NCI-H82 treated with DMSO at 0.1 percent for 48 hours (cell line): ENCODE measurements around the gene GALNT9.
"Not testable (repeated sequence)": the region's sequence is repeated elsewhere in the genome, so short reads cannot be mapped to it uniquely, and the experiment has no call there.

ENCODE experiments used
- DNase-seq: peaks from one replicate; lab custom pipeline; 2025; ENCODE audit not compliant: unreplicated experiment; lab: John Stamatoyannopoulos, UW

Gene GALNT9

DNA sequence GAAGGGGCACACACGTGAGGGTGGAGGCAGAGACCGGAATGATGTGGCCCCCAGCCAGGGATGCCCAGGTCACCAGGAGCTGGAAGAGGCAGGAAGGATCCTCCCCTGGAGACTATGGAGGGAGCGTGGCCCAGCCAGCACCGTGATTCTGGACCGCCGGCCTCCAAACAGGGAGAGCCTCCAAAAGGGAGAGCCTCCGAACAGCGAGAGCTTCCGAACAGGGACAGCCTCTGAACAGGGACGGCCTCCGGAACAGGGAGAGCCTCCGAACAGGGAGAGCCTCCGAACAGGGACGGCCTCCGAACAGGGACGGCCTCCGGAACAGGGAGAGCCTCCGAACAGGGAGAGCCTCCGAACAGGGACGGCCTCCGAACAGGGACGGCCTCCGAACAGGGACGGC lies 33.8 kb downstream of the GALNT9 start:
- DNase-seq: not testable (repeated sequence)

DNA sequence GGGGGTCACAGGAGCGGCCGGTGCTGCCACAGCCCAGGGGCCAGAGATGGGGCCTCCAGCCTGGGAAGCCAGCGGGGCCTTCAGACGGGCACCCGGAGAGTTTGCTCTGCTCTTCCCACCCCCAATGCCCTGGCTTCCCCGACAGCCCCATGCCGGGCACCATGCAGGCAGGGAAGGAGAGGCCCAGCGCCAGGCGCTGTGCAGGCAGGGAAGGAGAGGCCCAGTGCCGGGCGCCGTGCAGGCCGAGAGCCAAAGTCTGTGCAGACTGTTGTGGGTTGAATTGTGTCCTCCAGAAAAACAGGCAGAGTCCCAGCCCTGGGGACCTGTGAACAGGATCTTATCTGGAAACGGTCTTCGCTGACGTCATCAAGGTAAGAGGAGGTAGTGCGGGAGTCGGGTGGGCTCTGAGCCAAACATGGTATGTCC lies 34.3 kb downstream of the GALNT9 start:
- no peak for DNase-seq

DNA sequence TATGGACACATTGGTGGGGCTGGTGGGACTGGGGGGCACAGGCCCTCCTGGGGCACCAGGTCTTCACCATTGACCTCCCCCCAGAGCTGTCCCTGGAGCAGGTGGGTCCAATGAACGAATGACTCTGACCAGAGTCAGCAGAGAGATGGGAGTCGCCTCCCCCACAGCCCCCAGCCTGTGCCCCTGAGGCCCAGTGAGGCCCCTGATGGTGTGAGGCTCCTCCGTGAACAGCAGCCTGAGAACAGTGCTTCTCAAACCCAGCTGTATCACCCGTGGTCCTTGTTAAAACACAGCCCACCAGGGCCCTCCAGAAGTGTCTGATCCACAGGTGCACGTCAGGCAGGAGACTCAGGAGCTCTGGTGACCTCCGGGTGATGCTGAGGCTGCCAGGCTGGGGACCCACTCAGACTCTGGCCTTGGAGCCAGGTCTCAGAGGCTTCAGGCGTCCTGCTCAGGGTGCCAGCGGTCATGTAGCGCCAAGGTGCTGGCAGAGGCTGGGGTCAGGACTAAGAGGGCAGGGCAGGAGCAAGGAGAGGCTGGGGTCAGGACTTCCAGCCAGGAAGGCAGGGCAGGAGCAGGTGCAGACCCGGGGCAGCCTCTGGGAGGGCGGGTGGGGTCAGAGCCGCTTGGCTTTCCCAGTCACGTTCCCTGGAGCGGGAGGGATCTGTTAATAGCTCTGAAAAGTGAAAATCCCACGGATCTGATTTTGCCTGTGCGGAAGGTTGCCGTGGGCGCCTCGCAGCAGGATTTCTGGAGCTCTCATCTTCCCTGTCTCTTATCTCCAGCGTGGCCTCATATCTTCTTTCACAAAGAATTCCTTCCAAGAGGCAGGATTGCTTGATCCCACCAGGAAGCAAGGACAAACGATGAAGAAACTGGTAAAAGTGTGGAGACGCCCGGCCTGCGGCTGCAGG lies 35.0 kb downstream of the GALNT9 start:
- no peak for DNase-seq

DNA sequence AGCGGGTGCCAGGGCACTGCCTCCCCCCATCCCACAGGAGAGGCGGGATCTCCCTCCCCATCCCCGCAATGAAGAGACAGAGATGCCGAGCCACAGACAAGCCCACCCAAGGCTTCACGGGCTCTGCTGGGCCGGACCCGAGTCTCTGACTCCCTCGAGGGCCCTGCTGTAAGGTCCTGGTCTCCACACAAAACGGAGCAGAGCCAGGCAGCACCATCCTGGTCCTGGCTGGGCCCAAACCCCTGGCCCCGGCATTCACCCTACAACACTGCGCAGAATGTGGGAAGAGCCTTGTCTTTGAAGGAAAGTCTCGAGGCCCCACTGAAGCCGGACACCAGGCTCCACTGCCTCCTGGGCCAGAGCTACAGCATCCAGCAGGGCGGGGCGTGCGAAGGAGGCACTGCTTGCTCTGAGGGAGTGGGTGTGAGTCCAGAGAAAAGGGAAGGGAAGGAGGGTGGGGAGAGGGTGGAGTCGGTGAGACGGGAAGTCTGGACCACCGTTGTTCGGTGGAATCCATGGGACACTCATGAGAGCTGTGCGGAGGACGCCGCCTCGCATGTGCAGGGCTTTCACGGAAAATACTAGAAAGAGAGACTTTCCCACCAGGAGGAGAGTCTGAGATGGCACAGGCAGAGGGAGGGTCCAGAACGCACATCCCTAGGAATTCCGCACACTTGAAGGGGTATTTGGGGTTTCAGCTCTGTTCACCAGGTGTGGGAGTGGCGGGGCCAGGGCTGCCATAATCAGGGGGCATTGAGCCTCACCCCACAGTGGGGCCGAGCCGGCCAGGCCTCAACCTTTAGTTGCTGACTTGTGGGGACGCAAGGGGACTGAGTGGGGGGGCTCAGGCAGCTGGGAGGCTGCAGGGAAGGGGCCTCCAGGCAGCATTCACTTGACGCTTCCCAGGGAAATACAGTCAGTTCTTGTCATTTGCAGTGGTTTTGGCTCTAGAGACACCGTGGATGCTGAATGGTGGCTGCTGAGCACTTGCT lies 36.8 kb downstream of the GALNT9 start:
- no peak for DNase-seq

DNA sequence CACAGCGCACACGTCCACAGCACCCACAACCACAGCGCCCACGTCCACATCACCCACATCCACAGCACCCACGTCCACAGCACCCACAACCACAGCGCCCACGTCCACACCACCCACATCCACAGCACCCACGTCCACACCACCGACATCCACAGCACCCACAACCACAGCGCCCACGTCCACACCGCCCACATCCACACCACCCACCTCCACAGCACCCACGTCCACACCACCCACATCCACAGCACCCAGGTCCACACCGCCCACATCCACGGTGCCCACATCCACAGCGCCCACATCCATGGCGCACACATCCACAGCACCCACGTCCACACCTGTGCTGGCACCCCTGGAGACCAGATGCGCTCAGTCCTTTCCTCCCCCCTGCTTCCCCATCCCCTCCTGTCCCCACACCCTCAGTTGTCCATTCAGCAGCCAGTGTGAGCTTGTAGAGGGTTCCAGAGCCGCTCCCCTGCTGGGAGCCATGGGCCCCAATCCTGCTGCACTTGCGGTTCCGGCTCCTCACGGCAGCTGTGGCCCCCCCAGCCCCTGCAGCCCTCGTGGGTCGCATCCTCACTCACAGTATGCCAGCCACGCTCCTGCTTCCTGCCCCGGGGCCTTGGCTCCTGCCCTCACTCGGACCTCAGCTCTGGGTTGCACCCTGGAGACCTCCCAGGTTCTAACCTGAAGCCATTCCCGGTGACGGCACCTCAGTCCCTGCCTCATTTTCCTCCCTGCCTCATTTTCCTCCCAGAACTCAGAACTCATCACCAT lies 37.8 kb downstream of the GALNT9 start:
- DNase-seq: no peak

DNA sequence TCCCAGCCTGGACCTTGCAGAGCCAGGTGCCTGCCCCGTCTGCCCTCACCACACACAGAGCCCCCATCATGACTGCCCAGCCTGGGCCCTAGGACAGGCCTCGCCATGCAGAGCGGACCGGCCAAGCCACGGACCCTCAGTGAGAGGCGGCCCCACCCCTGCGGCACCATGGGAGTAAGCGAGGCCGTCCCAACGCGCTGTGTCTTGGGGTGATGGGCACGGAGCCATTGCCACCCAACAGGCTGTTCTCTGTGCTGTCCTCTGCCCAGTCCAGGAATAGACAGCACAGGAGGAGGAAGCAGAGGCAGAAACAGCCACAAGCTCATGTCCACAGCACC lies 39.2 kb downstream of the GALNT9 start:
- DNase-seq: no peak

DNA sequence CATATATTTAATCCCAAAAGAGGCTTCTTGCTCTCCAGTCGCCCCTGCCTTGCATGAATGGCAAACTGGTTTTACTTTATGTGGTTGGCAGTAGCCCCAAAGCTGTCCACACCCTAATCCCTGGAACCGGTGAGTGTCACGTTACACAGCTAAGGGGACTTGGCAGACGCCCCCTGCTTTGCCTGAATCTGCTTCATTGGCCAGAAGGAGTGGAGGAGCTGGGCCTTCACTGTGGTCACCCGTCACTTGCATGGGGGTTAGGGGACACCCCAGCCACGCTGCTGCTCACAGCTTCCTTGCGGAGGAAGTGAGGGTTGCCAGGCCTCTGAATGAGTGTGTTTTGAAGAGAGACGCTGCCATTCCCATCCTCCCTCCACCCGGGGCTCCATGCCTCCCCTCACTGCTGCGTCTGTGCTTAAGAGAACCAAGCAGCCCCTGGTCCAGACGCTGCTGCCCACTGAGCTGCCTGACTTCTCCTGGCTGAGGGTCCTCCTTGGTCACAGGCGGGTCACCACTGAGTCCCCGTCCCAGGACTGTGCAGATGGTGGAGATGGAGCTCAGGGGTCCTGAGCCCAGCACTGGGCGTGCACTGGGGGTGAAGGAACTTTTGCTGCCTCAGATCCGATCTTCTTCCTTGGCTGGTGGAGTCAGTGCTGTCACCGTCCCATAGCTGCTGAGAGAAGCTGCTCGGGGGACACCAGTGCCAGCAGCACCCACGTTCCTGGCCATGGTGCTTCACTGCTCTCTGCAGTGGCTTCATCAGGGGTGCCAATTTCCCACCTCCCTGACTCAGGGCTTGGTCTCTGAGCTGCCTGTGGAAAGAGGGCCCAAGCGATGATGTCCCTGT lies 39.8 kb downstream of the GALNT9 start:
- no peak for DNase-seq

DNA sequence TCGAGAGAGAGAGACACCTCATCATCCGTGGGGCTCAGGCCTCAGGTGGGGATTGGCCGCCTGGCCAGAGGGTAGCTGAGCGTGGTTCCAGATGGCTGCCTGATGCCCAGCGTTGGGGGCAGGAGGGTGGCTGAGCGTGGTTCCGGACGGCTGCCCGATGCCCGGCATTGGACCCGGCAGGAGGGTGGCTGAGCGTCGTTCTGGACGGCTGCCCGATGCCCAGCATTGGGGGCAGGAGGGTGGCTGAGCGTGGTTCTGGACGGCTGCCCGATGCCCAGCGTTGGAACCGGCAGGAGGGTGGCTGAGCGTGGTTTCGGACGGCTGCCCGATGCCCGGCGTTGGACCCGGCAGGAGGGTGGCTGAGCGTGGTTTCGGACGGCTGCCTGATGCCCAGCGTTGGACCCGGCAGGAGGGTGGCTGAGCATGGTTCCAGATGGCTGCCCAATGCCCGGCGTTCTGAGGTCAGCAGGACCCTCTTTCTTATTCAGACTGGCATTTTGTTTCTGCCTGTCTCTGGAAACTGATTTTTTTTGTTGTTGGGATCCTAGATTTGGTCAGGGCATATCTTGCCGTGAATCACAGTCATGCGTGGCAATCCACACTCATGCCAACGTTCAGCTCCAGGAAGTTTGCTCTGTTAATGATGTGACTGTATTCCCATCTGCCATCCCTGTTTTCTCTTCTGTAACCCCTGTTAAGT lies 40.7 kb downstream of the GALNT9 start:
- DNase-seq: no peak

DNA sequence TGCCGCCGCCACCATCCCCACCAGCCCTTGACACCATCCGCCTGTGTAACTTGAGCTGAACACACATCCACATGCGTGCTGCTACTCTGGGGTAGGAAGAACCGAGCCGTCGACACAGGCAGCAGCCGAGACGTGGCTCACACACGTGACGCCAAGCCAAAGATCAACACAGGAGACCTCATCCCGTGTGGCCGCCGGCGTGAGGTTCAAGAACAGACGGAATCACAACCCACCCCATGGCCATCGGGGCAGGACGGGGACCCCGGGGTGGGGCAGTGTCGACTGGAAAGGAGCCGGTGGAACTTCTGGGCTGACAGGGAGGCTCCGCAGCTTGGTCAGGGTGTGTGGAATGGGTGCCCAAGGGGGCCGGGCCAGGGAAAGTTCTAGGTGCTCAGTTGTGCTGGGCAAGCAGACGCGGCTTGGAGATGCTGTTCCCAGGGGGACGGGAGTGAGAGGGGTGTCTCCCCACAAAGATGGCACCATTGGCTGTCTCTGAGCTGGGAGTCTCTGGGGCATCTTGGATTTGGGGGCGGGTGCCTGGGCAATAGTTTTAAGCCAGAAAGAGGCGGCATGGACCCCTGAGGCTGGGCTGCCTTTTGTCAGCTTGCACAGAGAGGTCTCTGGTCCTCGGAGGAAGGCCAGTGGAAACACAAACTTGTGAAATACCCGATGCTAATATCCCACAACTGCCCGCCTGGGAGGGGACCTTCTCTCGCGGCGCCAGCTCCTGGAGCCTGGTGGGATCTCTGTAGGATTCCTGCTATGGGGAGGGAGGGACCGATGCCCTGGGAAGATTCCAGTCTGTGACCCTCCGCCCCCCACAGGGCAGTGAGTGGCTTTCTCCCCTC lies 41.8 kb downstream of the GALNT9 start:
- no peak for DNase-seq

DNA sequence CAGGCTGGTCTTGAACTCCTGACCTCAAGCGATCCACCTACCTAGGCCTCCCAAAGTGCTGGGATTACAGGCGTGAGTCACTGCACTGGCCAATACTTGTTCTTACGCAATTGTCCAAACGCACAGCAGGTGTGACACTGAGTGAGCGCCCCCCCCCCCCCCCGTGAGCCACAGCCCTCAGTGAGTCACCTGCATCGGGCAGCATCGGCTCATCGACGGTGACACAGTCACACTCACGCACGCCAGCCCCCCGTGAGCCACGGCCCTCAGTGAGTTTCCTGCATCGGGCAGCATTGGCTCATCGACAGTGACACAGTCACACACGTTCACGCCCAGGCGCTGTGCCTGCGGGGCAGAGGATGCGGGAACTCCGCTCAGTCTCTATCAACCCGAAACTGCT lies 42.5 kb downstream of the GALNT9 start:
- DNase-seq: no peak

DNA sequence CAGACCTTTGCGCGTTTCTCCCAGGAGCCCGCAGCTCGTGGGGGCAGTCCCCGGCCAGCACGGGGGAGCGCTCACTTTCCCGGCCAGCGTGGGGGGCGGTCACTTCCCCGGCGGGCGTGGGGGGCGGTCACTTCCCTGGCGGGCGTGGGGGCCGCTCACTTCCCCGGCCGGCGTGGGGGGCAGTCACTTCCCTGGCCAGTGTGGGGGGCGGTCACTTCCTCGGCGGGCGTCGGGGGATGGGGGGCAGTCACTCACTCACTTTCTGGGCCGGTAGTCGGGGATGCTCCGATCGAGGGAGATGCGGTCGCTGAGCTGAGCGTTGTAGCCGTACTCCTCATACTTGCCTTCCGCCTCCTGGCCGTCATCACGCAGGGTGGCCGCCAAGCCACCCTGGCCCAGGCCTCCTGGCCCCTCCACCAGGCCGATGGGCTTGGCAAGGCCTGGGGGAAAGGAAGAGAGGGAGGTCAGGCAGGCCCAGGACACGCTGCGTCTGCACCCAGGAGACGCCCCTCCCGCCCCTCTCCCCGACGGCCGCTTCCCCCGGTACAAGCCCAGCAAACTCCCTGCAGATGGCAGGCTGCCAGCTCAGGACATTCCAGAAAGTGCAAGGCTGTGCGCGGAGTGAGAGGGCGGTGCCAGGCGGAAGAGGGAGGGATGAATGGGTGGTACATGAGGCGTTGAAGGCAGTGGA lies 43.3 kb downstream of the GALNT9 start:
- DNase-seq: no peak

DNA sequence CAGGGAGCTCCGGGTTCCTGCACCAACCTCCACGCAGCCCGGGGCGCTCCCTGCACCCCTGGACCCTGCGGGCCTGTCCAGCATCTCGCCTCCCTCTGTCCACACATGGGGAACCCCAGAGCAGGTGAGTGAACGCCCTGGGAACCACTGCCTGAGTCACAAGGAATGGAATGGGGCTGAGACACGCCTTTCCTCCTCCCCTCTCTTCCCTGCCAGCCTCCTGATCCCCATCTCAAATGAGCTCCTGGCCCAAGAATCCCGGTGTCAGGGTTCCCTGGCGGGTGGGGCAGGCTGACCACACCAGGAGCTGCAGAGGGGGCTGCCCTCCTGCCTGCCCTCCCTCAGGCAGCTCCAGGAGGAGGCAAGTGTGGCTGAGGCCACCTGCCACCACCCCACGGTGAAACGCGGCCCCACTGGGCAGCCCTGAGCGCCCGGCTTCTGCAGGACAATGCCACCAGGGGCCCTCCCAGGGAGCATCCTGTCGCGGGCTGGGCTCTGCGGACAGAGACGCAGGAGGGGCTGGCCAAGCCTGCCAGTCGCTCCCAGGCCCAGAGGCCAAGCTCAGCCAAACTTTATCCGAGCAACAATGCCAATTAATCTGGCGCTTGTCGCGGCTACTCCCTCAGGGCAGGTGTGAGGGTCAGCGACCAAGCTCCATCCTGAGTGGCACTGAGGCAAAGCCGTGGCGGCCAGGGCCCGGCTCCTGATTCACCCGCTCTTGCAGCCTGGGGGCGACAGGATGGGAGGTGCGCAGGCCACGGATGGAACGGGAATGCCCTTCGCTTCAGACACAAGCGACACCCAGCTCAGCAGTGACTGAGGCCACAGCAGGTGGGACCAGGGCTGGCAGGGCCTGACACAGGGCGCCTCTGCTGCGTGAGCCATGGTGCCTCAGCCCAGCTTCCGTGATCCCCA lies 44.3 kb downstream of the GALNT9 start:
- no peak for DNase-seq

DNA sequence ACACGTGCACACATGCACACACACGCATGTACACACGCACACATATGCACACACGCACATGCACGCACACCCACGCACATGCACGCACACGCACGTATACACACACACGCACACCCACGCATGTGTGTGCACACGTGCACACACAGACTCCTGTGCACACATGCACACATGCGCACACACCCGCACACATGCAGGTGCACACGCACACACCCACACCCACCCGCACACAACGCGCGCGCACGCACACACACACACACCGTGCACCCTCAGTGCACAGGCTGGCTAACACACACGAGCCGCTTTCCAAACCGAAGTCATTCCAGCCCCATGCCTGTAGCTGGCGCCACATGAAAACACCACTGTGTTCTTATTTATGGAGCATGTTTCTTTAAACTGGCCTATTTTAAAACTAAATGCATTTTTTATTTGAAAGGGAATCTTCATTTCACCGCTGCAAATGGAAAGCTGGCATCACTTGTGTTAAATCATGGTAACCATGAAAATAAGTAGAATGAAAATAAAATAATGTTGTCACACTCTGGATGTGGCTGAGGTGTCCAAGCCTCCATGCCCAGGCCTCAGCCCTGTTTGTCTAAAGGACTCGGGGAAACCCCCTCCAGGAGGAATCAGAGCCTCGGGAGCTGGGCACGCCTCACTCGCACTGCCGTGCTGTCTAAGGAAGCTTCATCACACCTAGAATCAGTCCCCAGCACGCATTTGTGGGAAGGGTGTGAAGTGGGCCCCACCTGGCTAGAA lies 45.1 kb downstream of the GALNT9 start:
- no peak for DNase-seq

DNA sequence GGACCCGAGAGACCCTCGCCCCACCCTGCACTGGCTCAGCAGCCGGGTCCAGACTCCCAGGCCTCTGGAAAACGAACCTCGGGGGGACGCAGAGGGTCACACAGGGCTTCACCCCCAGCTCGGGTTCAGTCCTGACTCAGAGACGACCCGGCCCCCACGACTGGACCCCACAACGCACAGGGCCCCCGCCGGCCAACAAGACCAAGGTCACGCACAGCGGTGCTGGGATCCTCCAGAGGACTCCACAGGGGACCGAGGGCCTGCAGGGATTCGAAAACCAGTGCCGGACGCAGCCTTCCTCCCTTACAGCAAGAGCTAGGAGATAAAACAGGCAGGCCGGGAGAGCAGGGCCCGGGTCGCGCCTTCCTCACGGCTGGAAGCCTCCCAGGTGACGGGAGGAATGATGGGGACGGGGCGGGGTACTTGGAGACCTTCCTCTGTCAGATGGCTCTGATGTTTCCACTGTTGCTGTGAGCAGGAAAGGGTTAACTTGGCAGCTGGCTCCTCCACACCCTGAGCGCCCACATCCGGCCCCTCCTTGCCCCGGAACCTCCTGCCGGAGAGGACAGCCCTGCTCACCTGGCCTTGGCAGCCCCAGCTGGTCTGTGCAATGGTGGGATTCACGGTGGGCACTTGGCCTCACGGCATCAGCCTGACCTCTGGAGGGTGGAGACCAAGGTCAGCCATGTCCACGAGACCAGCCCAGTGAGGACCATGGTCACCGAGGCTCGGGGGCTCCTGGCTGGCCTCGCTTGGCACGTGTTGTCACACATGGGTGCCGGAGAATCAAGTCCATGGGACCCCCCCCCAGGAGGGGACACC lies 46.2 kb downstream of the GALNT9 start:
- DNase-seq: no peak
